ENCODE measurements around the gene NSMCE1. TPM values are rescaled to one million over a fixed set of nuclear protein-coding genes. Genes with fewer than 3 reads are reported as not detected.
"Not testable (repeated sequence)": the region's sequence is repeated elsewhere in the genome, so short reads cannot be mapped to it uniquely, and the experiment has no call there.

NSMCE1 gene
- total RNA-seq, 1 donor from 2014 or later, result 45.5 TPM

- DNase-seq (ENCODE audit: low spot score), result no peak
Observed at GRCh38 chr16:27217256-27217655, 51.3 kb downstream of the NSMCE1 start.

- no peak for DNase-seq (ENCODE audit: low spot score)
Observed at GRCh38 chr16:27216297-27216885, 52.2 kb downstream of the NSMCE1 start.

- no peak for DNase-seq (ENCODE audit: low spot score)
Observed at GRCh38 chr16:27215660-27216059, 52.9 kb downstream of the NSMCE1 start.

- no peak for DNase-seq (ENCODE audit: low spot score)
Observed at GRCh38 chr16:27214084-27214961, 54.2 kb downstream of the NSMCE1 start.

- DNase-seq (ENCODE audit: low spot score), result no peak
Observed at GRCh38 chr16:27211026-27211425, 57.5 kb downstream of the NSMCE1 start.

GRCh38 chr16:27210174-27210573 is 58.4 kb downstream of the NSMCE1 start:
- no peak for DNase-seq (ENCODE audit: low spot score)

- DNase-seq (ENCODE audit: low spot score), result no peak
Observed at GRCh38 chr16:27209591-27209990, 59.0 kb downstream of the NSMCE1 start.

GRCh38 chr16:27208796-27209195 is 59.8 kb downstream of the NSMCE1 start:
- no peak for DNase-seq (ENCODE audit: low spot score)

GRCh38 chr16:27208081-27208680 is 60.4 kb downstream of the NSMCE1 start:
- DNase-seq (ENCODE audit: low spot score), result no peak

GRCh38 chr16:27207121-27207520 is 61.5 kb downstream of the NSMCE1 start:
- not testable (repeated sequence) for DNase-seq (ENCODE audit: low spot score)

- DNase-seq (ENCODE audit: low spot score), result no peak
Observed at GRCh38 chr16:27205423-27206065, 63.0 kb downstream of the NSMCE1 start.

- DNase-seq (ENCODE audit: low spot score), result no peak
Observed at GRCh38 chr16:27204312-27204915, 64.2 kb downstream of the NSMCE1 start.

- peak; percentile 100 for DNase-seq (ENCODE audit: low spot score)
Observed at GRCh38 chr16:27203507-27204311, 64.9 kb downstream of the NSMCE1 start, which contains the start of gene KDM8. Gene KDM8 (plus strand): TSS chr16:27203526. CDS start chr16:27210124, 6,598 bp downstream.

- no peak for DNase-seq (ENCODE audit: low spot score)
Observed at GRCh38 chr16:27202923-27203506, 65.6 kb downstream of the NSMCE1 start.

GRCh38 chr16:27200914-27201313 is 67.7 kb downstream of the NSMCE1 start:
- not testable (repeated sequence) for DNase-seq (ENCODE audit: low spot score)

GRCh38 chr16:27199736-27200135 is 68.8 kb downstream of the NSMCE1 start:
- DNase-seq (ENCODE audit: low spot score), result no peak

GRCh38 chr16:27199235-27199586 is 69.4 kb downstream of the NSMCE1 start:
- DNase-seq (ENCODE audit: low spot score), result no peak

GRCh38 chr16:27198451-27199234 is 69.9 kb downstream of the NSMCE1 start:
- no peak for DNase-seq (ENCODE audit: low spot score)

GRCh38 chr16:27197004-27197403 is 71.6 kb downstream of the NSMCE1 start:
- no peak for DNase-seq (ENCODE audit: low spot score)

All from umbilical cord (tissue), 2 donors.